Muscle layer of duodenum (tissue), 2 donors: Measurements from ENCODE around the gene LRIG3.

ENCODE experiments used
- H3K27ac ChIP-seq: one replicate; pipeline ENCODE4 v1.7.0; 2013; ENCODE audit warnings: mild to moderate bottlenecking, low read length
- H3K27me3 ChIP-seq: one replicate; pipeline ENCODE4 v1.7.0; 2013; ENCODE audit warnings: low read depth, mild to moderate bottlenecking, control low read depth, low read length
- H3K36me3 ChIP-seq, 2 donors: one replicate each; pipeline ENCODE4 v1.7.0; 2013; ENCODE audit warnings: low read length in 2 of 2, control low read depth in 1 of 2, mild to moderate bottlenecking in 1 of 2; ENCODE audit not compliant: insufficient read depth in 2 of 2, control insufficient read depth in 1 of 2
- H3K4me1 ChIP-seq, 2 donors: one replicate each; pipeline ENCODE4 v1.7.0; 2013; ENCODE audit warnings: low read length in 2 of 2, mild to moderate bottlenecking in 2 of 2, control low read depth in 1 of 2, moderate library complexity in 1 of 2; ENCODE audit not compliant: insufficient read depth in 2 of 2, control insufficient read depth in 1 of 2
- H3K4me3 ChIP-seq, 2 donors: one replicate each; pipeline ENCODE4 v1.7.0; 2013; ENCODE audit warnings: low read length in 2 of 2, low read depth in 1 of 2, mild to moderate bottlenecking in 1 of 2
- H3K9me3 ChIP-seq, 2 donors: one replicate each; pipeline ENCODE4 v1.7.0; 2013; ENCODE audit warnings: low read length in 2 of 2, control low read depth in 1 of 2, mild to moderate bottlenecking in 1 of 2; ENCODE audit not compliant: control insufficient read depth in 1 of 2
- donor health status: healthy.

Gene LRIG3

GRCh38 chr12:58897969-58898368 is 22.3 kb downstream of the LRIG3 start:
- no peak overlapping the region for H3K4me3 ChIP-seq
- H3K27me3 ChIP-seq: no peaks in the 10 kb centered on the region
- no peaks in the 10 kb centered on the region for H3K36me3 ChIP-seq
- peaks cover 0 to 55% of the 10 kb centered on the region in 2 donors for H3K4me1 ChIP-seq
- H3K27ac ChIP-seq: no peak overlapping the region
- no peaks in the 10 kb centered on the region for H3K9me3 ChIP-seq

GRCh38 chr12:58896278-58896677 is 24.0 kb downstream of the LRIG3 start:
- Histone ChIP-seq H3K27ac (no peak overlapping the region), H3K27me3 (no peaks in the 10 kb centered on the region), H3K4me3 (no peak overlapping the region), H3K9me3 (no peaks in the 10 kb centered on the region), H3K36me3 (no peaks in the 10 kb centered on the region), H3K4me1 (peaks cover 0 to 47% of the 10 kb centered on the region in 2 donors)

GRCh38 chr12:58895053-58895452 is 25.3 kb downstream of the LRIG3 start:
- H3K4me1 ChIP-seq: peaks cover 0 to 43% of the 10 kb centered on the region in 2 donors
- no peaks in the 10 kb centered on the region for H3K9me3 ChIP-seq
- peaks cover 0 to 1% of the 10 kb centered on the region in 2 donors for H3K36me3 ChIP-seq
- H3K27me3 ChIP-seq: no peaks in the 10 kb centered on the region
- H3K4me3 ChIP-seq: no peak overlapping the region
- no peak overlapping the region for H3K27ac ChIP-seq

GRCh38 chr12:58894040-58894439 is 26.3 kb downstream of the LRIG3 start:
- H3K27ac ChIP-seq: no peak overlapping the region

GRCh38 chr12:58893495-58893894 is 26.8 kb downstream of the LRIG3 start:
- peaks cover 0 to 43% of the 10 kb centered on the region in 2 donors for H3K4me1 ChIP-seq
- H3K4me3 ChIP-seq: no peak overlapping the region
- peaks cover 13 to 16% of the 10 kb centered on the region in 2 donors for H3K36me3 ChIP-seq
- no peaks in the 10 kb centered on the region for H3K9me3 ChIP-seq
- H3K27me3 ChIP-seq: no peaks in the 10 kb centered on the region
- H3K27ac ChIP-seq: no peak overlapping the region

More at GRCh38 chr12:58894040-58894439, 26.3 kb downstream of the LRIG3 start:
- H3K4me1 ChIP-seq: peaks cover 0 to 43% of the 10 kb centered on the region in 2 donors
- no peaks in the 10 kb centered on the region for H3K27me3 ChIP-seq
- H3K36me3 ChIP-seq: peaks cover 9 to 11% of the 10 kb centered on the region in 2 donors
- no peak overlapping the region for H3K4me3 ChIP-seq
- no peaks in the 10 kb centered on the region for H3K9me3 ChIP-seq

GRCh38 chr12:58889557-58889956 is 30.7 kb downstream of the LRIG3 start:
- peaks cover 25 to 37% of the 10 kb centered on the region in 2 donors for H3K36me3 ChIP-seq
- H3K4me3 ChIP-seq: no peak overlapping the region
- no peak overlapping the region for H3K27ac ChIP-seq
- peaks cover 0 to 31% of the 10 kb centered on the region in 2 donors for H3K4me1 ChIP-seq
- no peaks in the 10 kb centered on the region for H3K9me3 ChIP-seq
- no peaks in the 10 kb centered on the region for H3K27me3 ChIP-seq

- Histone ChIP-seq H3K4me1 (peaks cover 0 to 26% of the 10 kb centered on the region in 2 donors), H3K4me3 (no peak overlapping the region), H3K27me3 (no peaks in the 10 kb centered on the region), H3K27ac (no peak overlapping the region), H3K36me3 (peaks cover 25 to 37% of the 10 kb centered on the region in 2 donors), H3K9me3 (no peaks in the 10 kb centered on the region)
These were observed 32.0 kb downstream of the LRIG3 start for GRCh38 chr12:58888131-58888783.

- peaks cover 0 to 33% of the 10 kb centered on the region in 2 donors for H3K4me1 ChIP-seq
- H3K4me3 ChIP-seq: no peak overlapping the region
- no peaks in the 10 kb centered on the region for H3K9me3 ChIP-seq
- H3K36me3 ChIP-seq: peaks cover 25 to 45% of the 10 kb centered on the region in 2 donors
- H3K27me3 ChIP-seq: no peaks in the 10 kb centered on the region
- no peak overlapping the region for H3K27ac ChIP-seq
These were observed 33.2 kb downstream of the LRIG3 start for GRCh38 chr12:58887068-58887467.

- Histone ChIP-seq H3K36me3 (peaks cover 25 to 48% of the 10 kb centered on the region in 2 donors), H3K4me1 (peaks cover 0 to 37% of the 10 kb centered on the region in 2 donors), H3K27ac (no peak overlapping the region), H3K4me3 (no peak overlapping the region), H3K9me3 (no peaks in the 10 kb centered on the region), H3K27me3 (no peaks in the 10 kb centered on the region)
These were observed 33.8 kb downstream of the LRIG3 start for GRCh38 chr12:58886474-58886873.

- Histone ChIP-seq H3K4me1 (peaks cover 0 to 47% of the 10 kb centered on the region in 2 donors), H3K27ac (no peak overlapping the region), H3K27me3 (no peaks in the 10 kb centered on the region), H3K36me3 (peaks cover 32 to 57% of the 10 kb centered on the region in 2 donors), H3K9me3 (no peaks in the 10 kb centered on the region), H3K4me3 (no peak overlapping the region)
These were observed 35.4 kb downstream of the LRIG3 start for GRCh38 chr12:58884916-58885315.

GRCh38 chr12:58883576-58884334 is 36.5 kb downstream of the LRIG3 start:
- no peaks in the 10 kb centered on the region for H3K9me3 ChIP-seq
- H3K27ac ChIP-seq: no peak overlapping the region
- H3K27me3 ChIP-seq: no peaks in the 10 kb centered on the region
- H3K4me3 ChIP-seq: no peak overlapping the region
- peaks cover 34 to 55% of the 10 kb centered on the region in 2 donors for H3K36me3 ChIP-seq
- H3K4me1 ChIP-seq: peaks cover 0 to 47% of the 10 kb centered on the region in 2 donors
